CD8-positive, alpha-beta memory T cell (primary cell): ENCODE results near the gene NFKBIL1. TPM values are rescaled to one million over a fixed set of nuclear protein-coding genes. Genes with fewer than 3 reads are reported as not detected.

Experiments used
- CTCF ChIA-PET: fragments of 350-600 bp; sonication (Branson Sonifier 250); formaldehyde crosslinking; loops from one replicate; lab custom pipeline; 2021; ENCODE audit warnings: antibody characterized with exemption; lab: Charles Lee
- POLR2A ChIA-PET: fragments of 350-600 bp; sonication (Branson Sonifier 250); formaldehyde crosslinking; loops from one replicate; lab custom pipeline; 2021; ENCODE audit warnings: antibody characterized with exemption; lab: Charles Lee
- DNase-seq, 5 donors: peaks; one replicate each; pipeline versions ENCODE4 v3.0.0 to v3.0.0-alpha.2; 2020 to 2022; ENCODE audit warnings: mixed read lengths in 1 of 5
- H3K27ac ChIP-seq: one replicate; pipeline ENCODE4 v1.7.0; 2013; ENCODE audit warnings: low read depth, mild to moderate bottlenecking, low read length, moderate library complexity
- H3K27me3 ChIP-seq: 2 replicates; pipeline ENCODE4 v1.7.0; 2013; ENCODE audit warnings: low read length, mild to moderate bottlenecking; ENCODE audit not compliant: insufficient read depth, poor library complexity, severe bottlenecking
- H3K36me3 ChIP-seq: 2 replicates; pipeline ENCODE4 v1.7.0; 2013; ENCODE audit warnings: mild to moderate bottlenecking, low read length, moderate library complexity; ENCODE audit not compliant: insufficient read depth
- H3K4me1 ChIP-seq: 2 replicates; pipeline ENCODE4 v1.7.0; 2013; ENCODE audit warnings: mild to moderate bottlenecking, low read length, moderate library complexity; ENCODE audit not compliant: insufficient read depth
- H3K4me3 ChIP-seq: 2 replicates; pipeline ENCODE4 v1.7.0; 2013; ENCODE audit warnings: mild to moderate bottlenecking, low read length
- H3K9me3 ChIP-seq: 2 replicates; pipeline ENCODE4 v1.7.0; 2013; ENCODE audit warnings: mild to moderate bottlenecking, low read length
- H3K27ac Mint-ChIP-seq, 8 donors: one replicate each; pipeline ENCODE4 v1.8.0; 2020 to 2021; ENCODE audit warnings: mixed read lengths in 8 of 8, mild to moderate bottlenecking in 6 of 8, inconsistent platforms in 3 of 8, moderate library complexity in 3 of 8
- H3K27me3 Mint-ChIP-seq, 2 donors: one replicate each; pipeline ENCODE4 v1.8.0; 2020 to 2021; ENCODE audit warnings: mixed read lengths in 2 of 2, mild to moderate bottlenecking in 1 of 2, moderate library complexity in 1 of 2
- H3K36me3 Mint-ChIP-seq, 3 donors: one replicate each; pipeline ENCODE4 v1.8.0; 2020 to 2021; ENCODE audit warnings: mixed read lengths in 3 of 3, inconsistent platforms in 1 of 3, mild to moderate bottlenecking in 1 of 3
- H3K4me1 Mint-ChIP-seq, 3 donors: one replicate each; pipeline ENCODE4 v1.8.0; 2020 to 2021; ENCODE audit warnings: mixed read lengths in 3 of 3, inconsistent platforms in 1 of 3, mild to moderate bottlenecking in 1 of 3
- H3K4me3 Mint-ChIP-seq, 7 donors: one replicate each; pipeline ENCODE4 v1.8.0; 2020 to 2021; ENCODE audit warnings: mixed read lengths in 7 of 7, mild to moderate bottlenecking in 6 of 7, moderate library complexity in 4 of 7, inconsistent platforms in 2 of 7
- H3K9me3 Mint-ChIP-seq, 5 donors: one replicate each; pipeline ENCODE4 v1.8.0; 2020 to 2022; ENCODE audit warnings: mixed read lengths in 5 of 5, mild to moderate bottlenecking in 3 of 5, moderate library complexity in 2 of 5, inconsistent platforms in 1 of 5
- polyA plus RNA-seq: library from polyadenylated mRNA; unstranded; fragments of 300-500 nt; fragmentation: Illumina TruSeq; gene quantifications from one replicate; pipeline ENCODE4 v1.2.3, GENCODE V29; 2021
- total RNA-seq, 2 experiments: library from RNA; stranded (reverse); gene quantifications; one replicate each; pipeline ENCODE4 v1.2.3, GENCODE V29; 2021

Gene NFKBIL1
- total and polyA plus RNA-seq, 3 experiments from 2014 or later = 6.9 to 13.8 (median 13.5) TPM

DNA sequence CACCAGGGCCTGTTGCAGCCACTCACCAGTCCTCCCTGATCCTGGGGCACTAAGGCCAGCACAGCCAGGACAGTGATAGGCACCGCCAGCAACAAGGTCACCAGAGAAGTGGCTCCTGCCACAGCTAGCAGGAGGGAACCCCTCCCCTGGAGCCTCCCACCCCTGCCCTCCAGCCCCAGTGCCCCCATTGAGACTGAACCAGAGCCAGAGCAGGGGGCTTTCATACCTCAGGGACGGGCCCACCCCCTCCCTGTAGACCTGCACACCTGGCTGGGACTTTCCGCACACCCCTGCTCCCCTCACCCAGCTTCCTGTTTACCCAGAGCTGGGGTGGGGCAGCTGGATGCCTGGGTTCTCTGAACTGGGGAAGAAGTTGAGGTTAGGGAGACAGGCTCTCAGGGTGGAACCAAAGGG, 34.8 kb downstream of the NFKBIL1 start, which contains the start of gene LTB:
Gene LTB (minus strand): TSS at position 195 of the 414 bp plus-strand sequence. CDS start 7 bp downstream, at position 188.
- peak within 1 kb of the TSS; percentile 93 for H3K4me3 ChIP-seq
- Mint-ChIP-seq H3K4me1 (peaks cover 70 to 88% (median 80%) of the 10 kb centered on the region in 3 donors), H3K9me3 (no peaks in the 10 kb centered on the region), H3K27me3 (peaks cover 0 to 1% of the 10 kb centered on the region in 2 donors), H3K36me3 (peaks cover 9 to 43% (median 18%) of the 10 kb centered on the region in 3 donors), H3K4me3 (peak within 1 kb of the TSS; percentile 98 to 100 (median 99)), H3K27ac (peak within 1 kb of the TSS; percentile 87 to 100 (median 96))
- ChIA-PET POLR2A (interaction anchor here (0.6 to 7.6 kb wide), 11 partner anchors 8 to 1389 kb away, joined by 3 to 91 read pairs (median 5); partner anchors contain the start of genes C6orf47, DDX39B and NCR3), CTCF (interaction anchor here (1.2 to 22.0 kb wide), 5 partner anchors 1 to 85 kb away, joined by 3 to 692 read pairs (median 576); partner anchors contain the start of genes ATP6V1G2, DDX39B, LST1 and LTA)
- H3K9me3 ChIP-seq = no peaks in the 10 kb centered on the region
- H3K4me1 ChIP-seq = peaks cover 80% of the 10 kb centered on the region
- peak; percentile 34 to 84 (median 60) for DNase-seq
- peak within 1 kb of the TSS; percentile 85 for H3K27ac ChIP-seq
- H3K36me3 ChIP-seq = peaks cover 3% of the 10 kb centered on the region
- H3K27me3 ChIP-seq = no peaks in the 10 kb centered on the region

DNA sequence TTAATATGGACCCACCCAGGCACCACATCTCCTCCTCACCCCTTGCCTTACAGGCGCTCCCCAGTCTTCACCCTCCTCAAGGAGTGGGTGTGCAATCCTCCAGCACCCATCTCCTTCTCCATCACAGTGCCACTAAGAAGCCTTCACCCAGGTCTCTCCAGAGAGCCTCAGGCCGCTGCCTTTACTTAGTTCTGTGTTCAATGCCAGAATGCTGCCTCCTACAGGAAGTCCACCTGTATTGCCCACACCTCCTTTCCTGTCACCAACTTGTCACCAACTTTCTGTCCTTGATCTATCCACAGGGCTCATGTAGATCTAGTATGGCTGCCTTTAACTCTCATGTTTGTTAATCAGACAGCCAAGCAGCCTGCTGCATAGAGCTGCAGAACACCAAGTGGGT, 38.1 kb downstream of the NFKBIL1 start:
- Mint-ChIP-seq H3K9me3 (no peaks in the 10 kb centered on the region), H3K4me1 (peaks cover 65 to 88% (median 76%) of the 10 kb centered on the region in 3 donors), H3K27me3 (peaks cover 0 to 1% of the 10 kb centered on the region in 2 donors), H3K4me3 (peak overlapping the region; percentile 62 to 90 (median 83)), H3K27ac (peak overlapping the region; percentile 87 to 99 (median 96)), H3K36me3 (peaks cover 12 to 27% (median 14%) of the 10 kb centered on the region in 3 donors)
- DNase-seq = peak in 3 of 5 donors; percentile 46 to 65 (median 53)
- CTCF ChIA-PET = interaction anchor here (1.5 to 22.0 kb wide), 5 partner anchors 4 to 312 kb away, joined by 3 to 692 read pairs (median 576); partner anchors contain the start of genes ATP6V1G2, DDX39B, EHMT2 and LST1
- Histone ChIP-seq H3K27me3 (no peaks in the 10 kb centered on the region), H3K4me1 (peaks cover 74% of the 10 kb centered on the region), H3K36me3 (no peaks in the 10 kb centered on the region), H3K9me3 (no peaks in the 10 kb centered on the region), H3K27ac (peak overlapping the region; percentile 29), H3K4me3 (peak overlapping the region; percentile 40)
- POLR2A ChIA-PET = interaction anchor here (0.8 to 7.4 kb wide), 4 partner anchors 9 to 34 kb away, joined by 3 to 91 read pairs (median 5); no protein-coding TSS in a partner anchor

DNA sequence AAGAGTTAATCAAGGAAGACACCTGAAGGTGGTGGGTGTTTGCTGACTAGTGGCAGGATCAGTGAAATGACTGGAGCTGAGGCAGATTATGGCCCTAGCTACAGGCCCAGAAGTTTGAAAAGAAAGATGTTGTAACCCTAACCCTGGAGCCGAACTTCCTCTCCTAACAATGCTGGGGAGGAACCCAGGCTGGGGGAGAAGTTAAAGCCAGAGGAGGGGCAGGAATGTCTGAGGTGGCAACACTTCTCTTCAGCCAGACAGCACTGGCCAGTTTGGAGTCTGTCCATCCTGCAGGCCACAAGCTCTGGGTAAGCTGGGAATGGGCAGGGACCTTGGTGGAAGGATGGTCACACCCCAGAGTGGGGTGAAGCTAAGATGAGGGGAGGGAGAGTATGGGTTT, 38.6 kb downstream of the NFKBIL1 start, which contains the start of gene LST1:
Gene LST1 (plus strand): TSS at position 270 of the 400 bp plus-strand sequence. CDS start 1,023 bp downstream, outside the sequence.
- ChIA-PET CTCF (interaction anchor here (1.5 to 22.0 kb wide), 5 partner anchors 5 to 312 kb away, joined by 3 to 692 read pairs (median 576); partner anchors contain the start of genes ATP6V1G2, DDX39B, EHMT2 and LST1), POLR2A (interaction anchor here (1.0 to 1.7 kb wide), 3 partner anchors 9 to 12 kb away, joined by 4 to 8 read pairs (median 7); no protein-coding TSS in a partner anchor)
- peak within 1 kb of the TSS; percentile 29 for H3K27ac ChIP-seq
- Mint-ChIP-seq H3K4me1 (peaks cover 67 to 90% (median 80%) of the 10 kb centered on the region in 3 donors), H3K27ac (peak within 1 kb of the TSS; percentile 87 to 99 (median 96)), H3K9me3 (no peaks in the 10 kb centered on the region), H3K27me3 (peaks cover 0 to 1% of the 10 kb centered on the region in 2 donors), H3K36me3 (peaks cover 11 to 21% (median 12%) of the 10 kb centered on the region in 3 donors), H3K4me3 (peak within 1 kb of the TSS; percentile 62 to 90 (median 83))
- peaks cover 74% of the 10 kb centered on the region for H3K4me1 ChIP-seq
- DNase-seq = no peak
- peak within 1 kb of the TSS; percentile 40 for H3K4me3 ChIP-seq
- no peaks in the 10 kb centered on the region for H3K9me3 ChIP-seq
- H3K27me3 ChIP-seq = no peaks in the 10 kb centered on the region
- no peaks in the 10 kb centered on the region for H3K36me3 ChIP-seq

DNA sequence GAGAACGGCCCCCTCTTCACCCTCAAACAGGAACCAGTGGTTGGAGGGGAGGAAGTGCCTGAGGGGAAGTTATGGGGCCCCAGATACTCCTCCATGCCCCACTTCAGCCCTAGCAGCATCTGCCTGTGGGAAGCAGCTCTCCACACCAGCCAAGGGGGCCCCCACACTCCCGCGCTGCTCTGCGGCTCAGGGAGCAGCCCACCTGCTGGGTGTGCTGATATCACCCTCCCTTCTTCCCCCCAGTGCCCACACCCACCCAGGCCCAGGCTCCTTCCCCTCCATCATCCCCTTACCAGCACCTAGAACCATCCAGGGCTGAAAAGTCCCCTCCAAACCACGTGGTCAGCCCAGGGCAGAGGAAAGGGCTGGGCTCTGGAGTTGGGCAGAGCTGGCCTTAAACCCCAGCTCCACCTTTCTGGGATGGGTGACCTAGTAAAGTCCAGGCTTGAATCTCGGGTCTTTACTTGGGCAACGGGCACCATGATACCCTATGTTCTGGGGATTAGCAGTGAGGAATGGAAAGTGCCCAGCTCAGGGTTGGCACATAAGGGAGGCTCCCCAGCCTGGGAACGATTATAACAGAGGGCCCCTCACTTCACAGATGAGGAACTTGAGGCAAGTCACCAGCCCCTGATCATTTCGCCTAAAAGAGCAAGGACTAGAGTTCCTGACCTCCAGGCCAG, 39.3 kb downstream of the NFKBIL1 start:
- H3K27me3 ChIP-seq = no peaks in the 10 kb centered on the region
- H3K36me3 ChIP-seq = no peaks in the 10 kb centered on the region
- H3K27ac Mint-ChIP-seq = peak overlapping the region; percentile 87 to 99 (median 96)
- H3K36me3 Mint-ChIP-seq = peaks cover 8 to 14% (median 8%) of the 10 kb centered on the region in 3 donors
- ChIA-PET POLR2A (interaction anchor here (0.7 to 2.1 kb wide), 6 partner anchors 9 to 124 kb away, joined by 3 to 8 read pairs (median 5); partner anchors contain the start of gene DDX39B), CTCF (interaction anchor here (1.5 to 22.0 kb wide), 5 partner anchors 5 to 311 kb away, joined by 3 to 692 read pairs (median 576); partner anchors contain the start of genes ATP6V1G2, DDX39B, EHMT2 and LST1)
- peak in 4 of 5 donors; percentile 33 to 56 (median 54) for DNase-seq
- H3K9me3 ChIP-seq = no peaks in the 10 kb centered on the region
- peaks cover 74% of the 10 kb centered on the region for H3K4me1 ChIP-seq
- peaks cover 0 to 1% of the 10 kb centered on the region in 2 donors for H3K27me3 Mint-ChIP-seq
- peak overlapping the region; percentile 40 for H3K4me3 ChIP-seq
- peak overlapping the region; percentile 62 to 90 (median 83) for H3K4me3 Mint-ChIP-seq
- peak overlapping the region; percentile 18 for H3K27ac ChIP-seq
- peaks cover 67 to 97% (median 87%) of the 10 kb centered on the region in 3 donors for H3K4me1 Mint-ChIP-seq
- no peaks in the 10 kb centered on the region for H3K9me3 Mint-ChIP-seq

DNA sequence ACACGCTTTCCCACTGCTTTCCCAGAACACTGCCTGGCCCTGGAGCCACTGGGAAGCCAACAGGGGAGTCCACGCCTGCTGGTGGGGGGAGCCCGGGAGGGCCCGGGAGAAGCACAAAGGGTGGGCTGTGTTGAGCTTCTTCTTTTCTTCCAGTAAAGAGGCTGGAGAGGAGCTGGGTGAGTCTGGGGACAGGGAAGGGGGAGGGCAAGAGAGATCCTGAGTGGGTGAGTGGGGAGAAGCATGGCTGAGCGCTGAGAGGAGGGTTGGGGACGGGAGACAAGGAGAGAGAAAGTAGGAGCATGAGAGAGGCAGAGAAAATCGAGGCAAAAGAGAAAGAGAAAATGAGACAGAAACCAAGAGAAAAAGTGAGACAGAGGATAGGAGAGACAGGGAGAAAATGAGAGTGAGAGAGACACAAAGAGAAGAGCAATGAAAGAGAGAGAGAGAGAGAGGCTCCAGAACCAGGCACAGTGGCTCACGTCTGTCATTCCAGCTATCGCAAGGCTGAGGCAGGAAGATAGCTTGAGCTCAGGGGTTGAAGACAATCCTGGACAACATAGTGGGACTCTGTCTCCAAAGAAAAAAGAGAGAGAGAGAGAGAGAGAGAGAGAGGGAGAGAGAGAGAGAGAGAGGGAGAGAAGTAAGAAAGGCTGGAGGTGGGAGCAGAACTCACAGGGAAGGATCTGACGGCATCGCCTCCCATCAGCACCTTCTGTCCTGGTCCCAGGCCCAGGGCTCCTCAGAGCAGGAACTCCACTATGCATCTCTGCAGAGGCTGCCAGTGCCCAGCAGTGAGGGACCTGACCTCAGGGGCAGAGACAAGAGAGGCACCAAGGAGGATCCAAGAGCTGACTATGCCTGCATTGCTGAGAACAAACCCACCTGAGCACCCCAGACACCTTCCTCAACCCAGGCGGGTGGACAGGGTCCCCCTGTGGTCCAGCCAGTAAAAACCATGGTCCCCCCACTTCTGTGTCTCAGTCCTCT, 40.7 kb downstream of the NFKBIL1 start:
- H3K27ac ChIP-seq = peak overlapping the region; percentile 17
- peaks cover 77% of the 10 kb centered on the region for H3K4me1 ChIP-seq
- peaks cover 2 to 8% (median 8%) of the 10 kb centered on the region in 3 donors for H3K36me3 Mint-ChIP-seq
- H3K9me3 ChIP-seq = no peaks in the 10 kb centered on the region
- H3K27me3 ChIP-seq = no peaks in the 10 kb centered on the region
- CTCF ChIA-PET = interaction anchor here (17.7 to 22.0 kb wide), 3 partner anchors 4 to 32 kb away, joined by 576 to 692 read pairs (median 692); partner anchors contain the start of genes ATP6V1G2, DDX39B, LST1 and LTA
- no peaks in the 10 kb centered on the region for H3K36me3 ChIP-seq
- no peaks in the 10 kb centered on the region for H3K9me3 Mint-ChIP-seq
- peaks cover 0 to 1% of the 10 kb centered on the region in 2 donors for H3K27me3 Mint-ChIP-seq
- POLR2A ChIA-PET = interaction anchor here (0.9 to 2.1 kb wide), 4 partner anchors 10 to 46 kb away, joined by 3 to 8 read pairs (median 5); partner anchors contain the start of genes DDX39B and TNF
- DNase-seq = no peak
- H3K4me3 Mint-ChIP-seq = peak overlapping the region; percentile 79 to 91 (median 82)
- H3K4me3 ChIP-seq = peak overlapping the region; percentile 45
- peaks cover 64 to 97% (median 91%) of the 10 kb centered on the region in 3 donors for H3K4me1 Mint-ChIP-seq
- H3K27ac Mint-ChIP-seq = peak overlapping the region; percentile 87 to 99 (median 96)

DNA sequence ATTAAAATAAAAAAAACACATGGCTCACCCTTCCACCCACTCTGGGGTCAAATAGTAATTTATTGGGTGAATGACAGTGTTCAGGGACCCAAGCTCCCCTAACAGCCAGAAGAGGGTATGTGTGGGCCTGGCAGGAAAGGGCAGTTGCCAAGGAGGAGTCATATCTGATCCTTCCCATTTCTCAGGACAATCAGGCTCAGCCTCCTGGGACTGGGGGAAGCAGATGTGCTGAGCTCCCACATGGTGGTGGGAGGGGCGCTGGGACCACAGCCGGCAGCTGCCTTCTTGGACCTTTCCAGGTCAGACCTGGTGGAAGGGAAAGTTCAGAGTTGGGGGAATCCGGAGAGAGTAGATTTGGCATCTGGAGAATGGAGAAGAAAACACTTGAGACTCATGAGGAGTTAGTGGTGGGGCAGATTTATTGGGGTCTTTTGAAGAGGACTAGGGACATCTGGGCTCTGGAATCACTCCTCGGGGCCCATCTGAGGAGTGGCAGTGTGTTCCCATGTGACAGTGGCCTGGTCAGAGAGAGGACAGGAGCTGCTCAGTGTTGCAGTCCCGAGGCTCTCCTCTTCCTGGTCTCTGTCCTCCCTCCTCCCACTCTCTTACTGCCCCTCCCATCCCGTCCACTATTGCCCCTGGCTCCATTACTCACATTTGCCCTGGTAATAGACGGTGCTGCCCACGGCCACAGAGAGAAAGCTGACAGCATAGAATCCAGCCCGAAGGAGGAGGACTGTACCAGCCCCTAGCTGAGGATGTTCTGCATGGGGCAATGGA, 41.7 kb downstream of the NFKBIL1 start:
- Mint-ChIP-seq H3K4me1 (peaks cover 60 to 97% (median 93%) of the 10 kb centered on the region in 3 donors), H3K4me3 (peak overlapping the region in 6 of 7 donors; percentile 48 to 84 (median 74)), H3K27ac (peak overlapping the region; percentile 57 to 99 (median 95)), H3K36me3 (peaks cover 2 to 8% (median 8%) of the 10 kb centered on the region in 3 donors), H3K9me3 (no peaks in the 10 kb centered on the region), H3K27me3 (peaks cover 0 to 3% of the 10 kb centered on the region in 2 donors)
- no peaks in the 10 kb centered on the region for H3K36me3 ChIP-seq
- no peaks in the 10 kb centered on the region for H3K9me3 ChIP-seq
- no peak overlapping the region for H3K4me3 ChIP-seq
- POLR2A ChIA-PET = no interaction called here
- no peak overlapping the region for H3K27ac ChIP-seq
- H3K4me1 ChIP-seq = peaks cover 77% of the 10 kb centered on the region
- CTCF ChIA-PET = interaction anchor here (17.7 to 22.0 kb wide), 3 partner anchors 3 to 33 kb away, joined by 576 to 692 read pairs (median 692); partner anchors contain the start of genes ATP6V1G2, DDX39B, LST1 and LTA
- no peaks in the 10 kb centered on the region for H3K27me3 ChIP-seq
- no peak for DNase-seq
